ENCODE measurements around the gene SPATA6L.

The SPATA6L gene

GRCh38 chr9:4666042-4666699, at the start of gene SPATA6L:
Gene SPATA6L (minus strand): TSS chr9:4666480. CDS start chr9:4666250, 230 bp downstream.
- no peak within 1 kb of the TSS for H3K4me3 ChIP-seq
- H3K9me3 ChIP-seq (replicated peaks in 1 of 11) = no peaks in the 10 kb centered on the region
- no peaks in the 10 kb centered on the region; a peak in 1 of 22 replicates for H3K36me3 ChIP-seq
- peaks cover 34 to 46% (median 40%) of the 10 kb centered on the region in 10 experiments for H3K4me1 ChIP-seq
- no peak within 1 kb of the TSS for H3K27ac ChIP-seq
- no peaks in the 10 kb centered on the region; a peak in 1 of 22 replicates for H4K20me1 ChIP-seq
- TF ChIP-seq Cebpa-rat (IDR thresholded peaks at IDR 0.05) = no peak
- no peak within 1 kb of the TSS for H3K9ac ChIP-seq
- H3K4me2 ChIP-seq = peak within 1 kb of the TSS; percentile 31 to 99 (median 92); a peak in 20 of 22 replicates
- H3K27me3 ChIP-seq = no peaks in the 10 kb centered on the region

GRCh38 chr9:4714266-4715016, 48.2 kb upstream of the SPATA6L start:
- peak overlapping the region in 2 of 11 experiments; percentile 13 to 19; a peak in 2 of 22 replicates for H3K4me2 ChIP-seq
- no peaks in the 10 kb centered on the region for H3K27me3 ChIP-seq
- 0 out of 22 replicates have a peak, but pooled peaks cover 0 to 3% (median 0%) of the 10 kb centered on the region in 11 experiments for H4K20me1 ChIP-seq
- peaks cover 0 to 10% (median 0%) of the 10 kb centered on the region in 10 experiments; a peak in 3 of 20 replicates for H3K4me1 ChIP-seq
- peaks cover 85 to 100% (median 94%) of the 10 kb centered on the region in 11 experiments for H3K36me3 ChIP-seq
- TF ChIP-seq Cebpa-rat (IDR thresholded peaks at IDR 0.05) = no peak
- no peak overlapping the region for H3K9ac ChIP-seq
- H3K9me3 ChIP-seq (replicated peaks in 1 of 11) = peaks cover 0 to 13% (median 7%) of the 10 kb centered on the region in 11 experiments; a peak in 8 of 22 replicates
- no peak overlapping the region for H3K27ac ChIP-seq
- no peak overlapping the region for H3K4me3 ChIP-seq

GRCh38 chr9:4713849-4714248, 47.6 kb upstream of the SPATA6L start:
- H3K9me3 ChIP-seq (replicated peaks in 1 of 11) = peaks cover 0 to 13% (median 7%) of the 10 kb centered on the region in 11 experiments; a peak in 8 of 22 replicates
- H3K9ac ChIP-seq = no peak overlapping the region
- H3K27ac ChIP-seq = no peak overlapping the region
- no peaks in the 10 kb centered on the region for H3K27me3 ChIP-seq
- peak overlapping the region in 1 of 11 experiments; percentile 19; a peak in 1 of 22 replicates for H3K4me2 ChIP-seq
- H3K4me3 ChIP-seq = no peak overlapping the region
- no peak for TF ChIP-seq Cebpa-rat (IDR thresholded peaks at IDR 0.05)
- peaks cover 0 to 10% (median 0%) of the 10 kb centered on the region in 10 experiments; a peak in 3 of 20 replicates for H3K4me1 ChIP-seq
- 0 out of 22 replicates have a peak, but pooled peaks cover 0 to 3% (median 0%) of the 10 kb centered on the region in 11 experiments for H4K20me1 ChIP-seq
- peaks cover 84 to 100% (median 94%) of the 10 kb centered on the region in 11 experiments for H3K36me3 ChIP-seq

GRCh38 chr9:4709380-4709779, 43.1 kb upstream of the SPATA6L start:
- no peak for TF ChIP-seq Cebpa-rat (IDR thresholded peaks at IDR 0.05)
- Histone ChIP-seq H3K9ac (no peak overlapping the region), H3K27ac (no peak overlapping the region), H3K9me3 (replicated peaks in 1 of 11) (peaks cover 0 to 7% (median 6%) of the 10 kb centered on the region in 11 experiments; a peak in 8 of 22 replicates), H4K20me1 (no peaks in the 10 kb centered on the region), H3K36me3 (peaks cover 69 to 98% (median 83%) of the 10 kb centered on the region in 11 experiments), H3K4me1 (peaks cover 0 to 7% (median 3%) of the 10 kb centered on the region in 10 experiments; a peak in 5 of 20 replicates), H3K27me3 (no peaks in the 10 kb centered on the region), H3K4me2 (no peak overlapping the region), H3K4me3 (no peak overlapping the region)

- H3K36me3 ChIP-seq = peaks cover 66 to 98% (median 84%) of the 10 kb centered on the region in 11 experiments
- no peak for TF ChIP-seq Cebpa-rat (IDR thresholded peaks at IDR 0.05)
Observed at GRCh38 chr9:4706971-4707622, 40.8 kb upstream of the SPATA6L start.

GRCh38 chr9:4706021-4706420, 39.7 kb upstream of the SPATA6L start:
- no peaks in the 10 kb centered on the region for H4K20me1 ChIP-seq
- H3K4me3 ChIP-seq = no peak overlapping the region
- H3K9me3 ChIP-seq (replicated peaks in 1 of 11) = no peaks in the 10 kb centered on the region
- peaks cover 63 to 98% (median 86%) of the 10 kb centered on the region in 11 experiments for H3K36me3 ChIP-seq
- H3K4me1 ChIP-seq = peaks cover 0 to 7% (median 0%) of the 10 kb centered on the region in 10 experiments; a peak in 2 of 20 replicates
- no peak for TF ChIP-seq Cebpa-rat (IDR thresholded peaks at IDR 0.05)
- no peak overlapping the region for H3K4me2 ChIP-seq
- H3K9ac ChIP-seq = no peak overlapping the region
- no peaks in the 10 kb centered on the region for H3K27me3 ChIP-seq
- no peak overlapping the region for H3K27ac ChIP-seq

More at GRCh38 chr9:4706971-4707622, 40.8 kb upstream of the SPATA6L start:
- H3K27me3 ChIP-seq = no peaks in the 10 kb centered on the region
- H3K4me2 ChIP-seq = no peak overlapping the region
- no peak overlapping the region for H3K27ac ChIP-seq
- H3K4me1 ChIP-seq = peaks cover 0 to 7% (median 0%) of the 10 kb centered on the region in 10 experiments; a peak in 2 of 20 replicates
- H3K9ac ChIP-seq = no peak overlapping the region
- no peaks in the 10 kb centered on the region for H3K9me3 ChIP-seq (replicated peaks in 1 of 11)
- no peaks in the 10 kb centered on the region for H4K20me1 ChIP-seq
- no peak overlapping the region for H3K4me3 ChIP-seq

- Histone ChIP-seq H3K27ac (no peak overlapping the region), H3K9me3 (replicated peaks in 1 of 11) (no peaks in the 10 kb centered on the region), H3K4me1 (peaks cover 0 to 7% (median 0%) of the 10 kb centered on the region in 10 experiments; a peak in 2 of 20 replicates), H3K4me2 (no peak overlapping the region), H3K9ac (no peak overlapping the region), H3K36me3 (peaks cover 59 to 98% (median 86%) of the 10 kb centered on the region in 11 experiments), H3K4me3 (no peak overlapping the region), H3K27me3 (no peaks in the 10 kb centered on the region), H4K20me1 (no peaks in the 10 kb centered on the region)
- TF ChIP-seq Cebpa-rat (IDR thresholded peaks at IDR 0.05) = no peak
Observed at GRCh38 chr9:4704129-4704528, 37.8 kb upstream of the SPATA6L start.

GRCh38 chr9:4701526-4701925, 35.2 kb upstream of the SPATA6L start:
- Histone ChIP-seq H3K4me1 (no peaks in the 10 kb centered on the region), H3K9ac (no peak overlapping the region), H3K4me3 (no peak overlapping the region), H3K36me3 (peaks cover 64 to 100% (median 94%) of the 10 kb centered on the region in 11 experiments; a peak in 21 of 22 replicates), H3K27me3 (no peaks in the 10 kb centered on the region), H4K20me1 (no peaks in the 10 kb centered on the region), H3K4me2 (no peak overlapping the region), H3K27ac (no peak overlapping the region), H3K9me3 (replicated peaks in 1 of 11) (no peaks in the 10 kb centered on the region)
- no peak for TF ChIP-seq Cebpa-rat (IDR thresholded peaks at IDR 0.05)

Measured in BLaER1 treated with 17β-estradiol and CSF1 and Interleukin-3, amounts not matched to agents 10 nM and 100 nM (cell line).